Loucy (cell line): ENCODE measurements around the gene RYR2.

Experiments used
- CTCF ChIP-seq: fragments of 200-600 bp; sonication (generic); conservative IDR thresholded peaks from 2 replicates; pipeline ENCODE4 v1.5.1; 2014; ENCODE audit warnings: mild to moderate bottlenecking, antibody characterized with exemption, low read length
- EZH2phosphoT487 ChIP-seq: fragments of 200-600 bp; IDR thresholded peaks from 2 replicates; pipeline ENCODE4 v1.6.1; 2018; ENCODE audit warnings: antibody characterized with exemption, mild to moderate bottlenecking, moderate library complexity, borderline replicate concordance

- TF ChIP-seq CTCF = no peak
- no peak for TF ChIP-seq EZH2phosphoT487
Measured at GRCh38 chr1:237566581-237566980, 524.6 kb downstream of the RYR2 start.
